Fibroblast of the conjunctiva (primary cell): Measurements from ENCODE around the gene DNM3.

Experiments
- DNase-seq: peaks from one replicate; pipeline ENCODE4 v3.0.0-alpha.2; 2010; ENCODE audit warnings: low read depth

DNM3 gene

GRCh38 chr1:172453607-172454006, 612.3 kb downstream of the DNM3 start:
- no peak for DNase-seq

DNA sequence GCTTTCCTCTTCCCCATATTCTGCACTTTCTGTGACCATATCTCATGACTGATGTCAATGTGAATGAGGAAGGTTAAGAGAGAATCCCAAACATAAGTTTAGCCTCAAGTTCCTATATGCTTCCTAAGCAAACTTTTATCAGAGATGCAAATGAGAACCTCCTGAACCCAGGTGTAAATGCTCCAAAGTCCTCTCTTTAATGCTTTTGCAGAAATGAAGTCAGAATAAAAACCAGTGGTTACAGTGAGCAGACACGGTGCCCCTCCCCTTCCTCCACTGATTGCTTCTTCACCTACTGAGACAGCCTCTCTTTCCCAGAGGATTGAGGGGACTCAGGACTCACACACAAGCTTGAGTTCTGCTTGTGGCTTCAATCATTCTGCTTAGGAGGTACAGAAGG, 614.2 kb downstream of the DNM3 start:
- no peak for DNase-seq

DNA sequence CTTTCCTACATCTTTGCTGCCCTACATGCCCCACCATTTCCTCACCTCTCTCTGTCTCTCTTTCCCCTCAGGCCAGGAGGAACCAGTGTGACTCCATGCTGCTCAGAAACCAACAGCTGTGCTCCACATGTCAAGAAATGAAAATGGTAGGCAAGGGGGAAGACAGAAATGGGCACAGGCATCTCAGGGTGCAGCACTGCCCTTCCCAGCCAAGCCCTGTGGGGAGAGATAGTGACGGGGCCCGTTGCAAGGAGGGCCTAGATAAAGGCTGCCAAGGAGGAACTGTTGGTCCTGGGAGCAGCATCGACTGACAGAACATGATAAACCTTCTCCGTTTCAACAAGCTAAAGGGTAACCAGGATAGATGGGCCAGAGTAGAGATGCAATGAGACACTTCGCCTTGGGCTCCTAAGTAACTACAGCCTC, 615.1 kb downstream of the DNM3 start:
- DNase-seq = no peak

- no peak for DNase-seq
Observed at GRCh38 chr1:172457479-172458130, 616.3 kb downstream of the DNM3 start.

DNA sequence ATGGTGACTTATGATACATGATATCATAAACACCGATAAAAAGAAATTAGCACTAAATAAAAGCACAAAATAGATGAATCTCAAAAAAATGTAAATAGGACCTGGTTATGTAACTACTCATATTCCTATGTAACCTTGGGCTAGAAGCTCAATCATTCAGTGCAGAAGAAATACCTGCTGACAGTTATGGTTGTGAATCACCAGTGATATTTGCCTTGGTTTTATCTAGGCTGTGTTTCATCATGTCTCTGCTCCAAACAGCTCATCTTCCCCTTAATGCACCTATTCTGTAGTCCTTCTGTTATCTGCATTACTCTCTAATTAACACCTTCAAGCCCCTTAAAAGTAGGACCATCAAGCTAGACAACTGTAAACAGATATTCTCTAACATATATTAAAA, 618.9 kb downstream of the DNM3 start:
- DNase-seq = no peak

GRCh38 chr1:172460887-172461315, 619.6 kb downstream of the DNM3 start:
- peak; percentile 29 for DNase-seq
